HFFc6 (cell line): ENCODE measurements around the gene UVRAG. TPM values are rescaled to one million over a fixed set of nuclear protein-coding genes. Genes with fewer than 3 reads are reported as not detected.

Experiments used
- DNase-seq: peaks from one replicate; pipeline ENCODE4 v3.0.0-alpha.2; 2018
- H3K27ac Mint-ChIP-seq: 2 replicates; pipeline ENCODE4 v1.8.0; 2020; ENCODE audit warnings: mild to moderate bottlenecking, mixed read lengths
- H3K27me3 Mint-ChIP-seq: 2 replicates; pipeline ENCODE4 v1.8.0; 2021; ENCODE audit warnings: mild to moderate bottlenecking, moderate library complexity, mixed read lengths; ENCODE audit not compliant: insufficient read depth
- H3K36me3 Mint-ChIP-seq: 2 replicates; pipeline ENCODE4 v1.8.0; 2021; ENCODE audit warnings: low read depth, mixed read lengths
- H3K4me1 Mint-ChIP-seq: 2 replicates; pipeline ENCODE4 v1.8.0; 2020; ENCODE audit warnings: low read depth, mixed read lengths
- H3K4me3 Mint-ChIP-seq: 2 replicates; pipeline ENCODE4 v1.8.0; 2020; ENCODE audit warnings: mild to moderate bottlenecking, moderate library complexity, mixed read lengths
- H3K9me3 Mint-ChIP-seq: 2 replicates; pipeline ENCODE4 v1.8.0; 2020; ENCODE audit warnings: mild to moderate bottlenecking, mixed read lengths
- total RNA-seq, 6 experiments: library from RNA; stranded (reverse); fragmentation: NEBNext Ultra II Directional; extraction: Animal tissue kit (Norgen Biotek cat#: 25700); gene quantifications; 2 replicates in 1 of 6; 3 replicates in 5 of 6; pipeline ENCODE4 v1.2.3, GENCODE V29; 2021
- TF ChIP-seq, protein P1 (sequence below): fragments of 200-600 bp; sonication (generic); IDR thresholded peaks from 2 replicates; pipeline ENCODE4 v1.5.0; 2021; ENCODE audit warnings: antibody characterized with exemption, mild to moderate bottlenecking

UVRAG gene
- total RNA-seq, 6 experiments from 2014 or later = 9.4 to 12.9 (median 10.7) TPM

DNA sequence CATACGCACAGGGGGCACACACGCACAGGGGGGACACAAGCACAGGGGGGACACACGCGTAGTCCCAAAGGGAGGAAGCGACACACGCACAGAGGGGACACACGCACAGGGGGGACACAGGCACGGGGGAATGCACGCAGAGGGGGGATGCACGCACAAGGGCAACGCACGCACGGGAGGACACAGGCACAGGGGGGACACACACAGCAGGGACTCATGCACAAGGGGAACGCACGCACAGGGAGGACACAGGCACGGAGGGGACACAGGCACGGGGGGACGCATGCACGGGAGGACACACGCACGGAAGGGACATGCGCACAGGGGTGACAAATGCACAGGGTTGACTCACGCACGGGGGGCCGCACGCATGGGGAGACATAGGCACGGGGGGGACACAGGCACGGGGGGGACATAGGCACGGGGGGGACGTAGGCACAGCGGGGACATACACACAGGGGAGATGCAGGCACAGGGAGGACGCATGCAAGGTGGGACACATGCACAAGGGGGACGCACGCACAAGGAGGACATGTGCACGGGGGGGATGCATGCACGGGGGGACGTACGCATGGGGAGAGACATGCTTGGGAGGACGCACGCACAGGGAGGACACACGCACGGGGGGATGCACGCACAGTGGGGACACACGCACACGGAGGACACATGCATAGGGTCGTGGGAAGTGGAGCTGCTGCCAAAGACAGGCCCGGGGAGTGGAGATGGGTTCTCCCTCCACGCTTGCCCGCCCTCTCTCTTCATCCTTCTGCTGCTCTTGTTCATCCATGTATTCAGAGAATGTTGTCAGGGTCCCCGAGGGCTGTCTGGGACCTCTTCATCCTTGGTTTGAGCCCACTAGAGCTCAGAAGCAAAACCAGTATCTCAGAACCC lies 350.1 kb downstream of the UVRAG start:
- Mint-ChIP-seq H3K27ac (no peak overlapping the region), H3K4me3 (no peak overlapping the region), H3K9me3 (no peaks in the 10 kb centered on the region), H3K36me3 (no peaks in the 10 kb centered on the region), H3K27me3 (peaks cover 30% of the 10 kb centered on the region), H3K4me1 (no peaks in the 10 kb centered on the region)
- TF ChIP-seq, protein P1, sequence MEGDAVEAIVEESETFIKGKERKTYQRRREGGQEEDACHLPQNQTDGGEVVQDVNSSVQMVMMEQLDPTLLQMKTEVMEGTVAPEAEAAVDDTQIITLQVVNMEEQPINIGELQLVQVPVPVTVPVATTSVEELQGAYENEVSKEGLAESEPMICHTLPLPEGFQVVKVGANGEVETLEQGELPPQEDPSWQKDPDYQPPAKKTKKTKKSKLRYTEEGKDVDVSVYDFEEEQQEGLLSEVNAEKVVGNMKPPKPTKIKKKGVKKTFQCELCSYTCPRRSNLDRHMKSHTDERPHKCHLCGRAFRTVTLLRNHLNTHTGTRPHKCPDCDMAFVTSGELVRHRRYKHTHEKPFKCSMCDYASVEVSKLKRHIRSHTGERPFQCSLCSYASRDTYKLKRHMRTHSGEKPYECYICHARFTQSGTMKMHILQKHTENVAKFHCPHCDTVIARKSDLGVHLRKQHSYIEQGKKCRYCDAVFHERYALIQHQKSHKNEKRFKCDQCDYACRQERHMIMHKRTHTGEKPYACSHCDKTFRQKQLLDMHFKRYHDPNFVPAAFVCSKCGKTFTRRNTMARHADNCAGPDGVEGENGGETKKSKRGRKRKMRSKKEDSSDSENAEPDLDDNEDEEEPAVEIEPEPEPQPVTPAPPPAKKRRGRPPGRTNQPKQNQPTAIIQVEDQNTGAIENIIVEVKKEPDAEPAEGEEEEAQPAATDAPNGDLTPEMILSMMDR = no peak
- DNase-seq = no peak

- no peaks in the 10 kb centered on the region for H3K9me3 Mint-ChIP-seq
- H3K36me3 Mint-ChIP-seq = no peaks in the 10 kb centered on the region
- TF ChIP-seq, protein P1 = no peak
- H3K4me1 Mint-ChIP-seq = no peaks in the 10 kb centered on the region
- peaks cover 30% of the 10 kb centered on the region for H3K27me3 Mint-ChIP-seq
- H3K27ac Mint-ChIP-seq = no peak overlapping the region
- no peak for DNase-seq
- no peak overlapping the region for H3K4me3 Mint-ChIP-seq
Measured at GRCh38 chr11:76166314-76166713, 351.3 kb downstream of the UVRAG start.

GRCh38 chr11:76167590-76167989 lies 352.6 kb downstream of the UVRAG start:
- no peaks in the 10 kb centered on the region for H3K4me1 Mint-ChIP-seq
- H3K27me3 Mint-ChIP-seq = peaks cover 31% of the 10 kb centered on the region
- H3K27ac Mint-ChIP-seq = no peak overlapping the region
- no peak for DNase-seq
- no peak overlapping the region for H3K4me3 Mint-ChIP-seq
- no peaks in the 10 kb centered on the region for H3K9me3 Mint-ChIP-seq
- no peaks in the 10 kb centered on the region for H3K36me3 Mint-ChIP-seq
- TF ChIP-seq, protein P1 = no peak

DNA sequence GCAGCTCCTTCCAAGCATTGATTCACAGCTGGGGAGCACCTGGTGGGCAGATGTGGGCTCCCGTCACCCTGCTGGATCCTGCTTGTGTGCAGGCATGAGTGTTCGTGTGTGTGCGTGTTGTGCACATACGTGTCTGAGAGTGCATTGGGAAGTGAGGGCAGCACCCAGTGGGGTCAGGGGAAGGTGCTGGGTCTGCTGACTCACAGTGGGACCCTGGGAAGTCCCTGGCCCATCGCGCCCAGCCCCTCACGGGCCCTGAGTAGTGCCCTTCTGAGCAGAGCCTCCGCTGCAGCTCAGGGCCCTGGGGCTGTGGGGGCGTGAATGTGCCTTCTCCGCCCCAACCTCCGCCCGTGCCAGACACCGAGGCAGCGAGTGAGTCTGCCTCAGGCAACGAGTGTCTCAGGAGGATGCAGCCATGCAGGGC lies 354.5 kb downstream of the UVRAG start:
- Mint-ChIP-seq H3K4me1 (no peaks in the 10 kb centered on the region), H3K36me3 (no peaks in the 10 kb centered on the region), H3K27ac (no peak overlapping the region), H3K4me3 (no peak overlapping the region), H3K27me3 (peaks cover 41% of the 10 kb centered on the region), H3K9me3 (no peaks in the 10 kb centered on the region)
- TF ChIP-seq, protein P1 = no peak
- DNase-seq = no peak

DNA sequence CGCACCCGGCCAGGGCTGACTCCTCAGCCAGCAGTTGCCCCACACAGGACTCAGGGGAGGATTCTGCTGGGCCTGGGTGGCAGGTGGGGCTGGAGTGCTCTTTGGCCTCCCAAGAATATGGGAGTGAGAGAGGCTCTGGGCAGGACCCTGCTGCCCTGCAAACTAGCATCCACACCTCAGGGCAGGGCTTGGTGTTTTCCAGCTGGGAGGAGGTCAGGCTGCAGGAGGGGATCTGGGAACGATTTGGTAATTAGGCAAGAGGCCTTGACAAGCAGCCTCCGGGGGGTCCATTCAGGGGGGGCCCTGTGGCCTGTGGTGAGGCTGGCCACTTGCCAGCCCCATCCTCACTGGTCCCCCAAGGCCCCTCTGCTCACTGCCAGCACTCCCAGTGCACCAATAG lies 355.5 kb downstream of the UVRAG start:
- no peak overlapping the region for H3K4me3 Mint-ChIP-seq
- no peaks in the 10 kb centered on the region for H3K9me3 Mint-ChIP-seq
- TF ChIP-seq, protein P1 = no peak
- no peaks in the 10 kb centered on the region for H3K36me3 Mint-ChIP-seq
- H3K4me1 Mint-ChIP-seq = no peaks in the 10 kb centered on the region
- H3K27ac Mint-ChIP-seq = no peak overlapping the region
- DNase-seq = no peak
- peaks cover 45% of the 10 kb centered on the region for H3K27me3 Mint-ChIP-seq
